GM19023 (cell line): ENCODE data around the gene KRT2.

Experiments used
- ATAC-seq: cut with Tn5 transposase; IDR thresholded peaks from one replicate; pipeline ENCODE4 v1.9.1; 2021; ENCODE audit warnings: mild to moderate bottlenecking, moderate library complexity; ENCODE audit not compliant: unreplicated experiment

The KRT2 gene

DNA sequence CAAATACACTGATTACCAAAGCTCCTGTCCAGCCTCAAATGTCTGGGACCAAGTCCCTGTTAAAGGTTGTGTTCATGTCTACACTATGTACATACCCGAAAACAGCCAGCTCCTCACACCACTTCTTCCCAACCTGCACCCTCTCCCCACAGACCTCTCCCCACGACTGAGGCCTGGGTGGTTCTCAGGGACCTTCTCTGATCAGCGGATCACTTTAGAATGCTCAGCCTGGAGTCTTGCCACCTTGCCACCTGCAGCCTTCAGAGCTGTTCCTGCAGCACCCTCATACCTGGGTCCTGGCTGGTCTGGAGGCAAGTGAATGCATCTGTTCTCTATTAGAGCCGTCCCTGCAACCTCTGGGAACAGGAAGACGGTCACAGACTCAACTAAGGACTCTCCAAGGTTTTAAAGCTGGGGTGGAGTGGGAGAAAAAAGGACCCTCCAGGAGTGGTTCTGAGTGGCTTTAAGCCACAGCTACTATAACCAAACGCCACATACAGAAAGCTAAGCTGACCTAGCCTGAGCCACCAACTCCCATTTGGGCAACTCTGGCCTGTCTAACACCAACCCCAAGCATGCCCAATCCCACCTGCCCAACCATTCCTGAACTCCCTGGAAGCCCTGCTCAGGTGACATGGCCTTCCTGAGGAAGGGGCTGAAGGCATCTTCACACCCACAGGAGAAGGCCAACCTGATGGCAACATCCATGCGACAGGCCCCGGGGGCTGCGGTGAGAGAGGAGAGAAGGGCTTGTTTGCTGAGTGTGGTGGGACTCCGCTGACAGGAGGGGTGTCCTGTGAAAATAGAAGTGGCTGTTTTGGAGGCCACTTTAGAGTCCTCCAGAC is 8.6 kb downstream of the KRT2 start:
- ATAC-seq, result no peak

DNA sequence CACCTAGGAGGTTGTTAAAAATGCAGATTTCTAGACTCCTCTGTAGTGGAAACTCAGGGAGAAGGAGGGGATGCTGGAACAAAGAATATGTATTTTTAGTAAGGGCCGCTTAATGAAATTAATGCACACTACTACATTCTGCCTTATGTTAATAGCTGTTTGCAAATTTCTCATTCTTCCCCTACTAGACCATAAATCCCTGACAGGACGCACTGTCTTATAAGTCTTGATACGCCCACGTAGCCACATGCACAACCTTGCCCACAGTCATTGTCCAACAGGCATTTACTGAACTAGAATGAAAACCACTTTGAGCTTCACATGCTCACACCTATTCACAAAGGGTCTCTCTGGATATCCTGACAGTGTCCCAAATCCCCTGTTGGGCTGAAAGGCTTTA is 10.5 kb downstream of the KRT2 start:
- ATAC-seq, result no peak

DNA sequence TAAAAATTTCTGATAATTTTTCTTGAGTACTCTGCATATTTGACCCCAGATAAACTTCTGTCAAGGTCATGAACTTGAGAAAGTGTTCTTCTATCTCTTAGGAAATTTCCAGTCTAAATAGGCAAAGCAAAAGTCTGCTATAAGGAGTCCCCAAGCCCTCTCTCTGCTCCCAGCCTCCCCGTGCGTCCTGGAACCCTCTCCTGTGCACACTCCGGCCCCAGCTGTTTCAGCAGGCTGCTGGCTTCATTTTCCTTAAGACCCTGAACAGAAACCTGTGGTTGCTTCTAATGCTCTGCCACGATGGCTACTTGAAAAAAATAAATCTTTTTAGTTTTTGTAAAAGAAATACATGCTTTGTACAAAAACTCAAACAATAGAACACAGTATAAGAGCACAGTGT is 14.7 kb downstream of the KRT2 start:
- no peak for ATAC-seq

DNA sequence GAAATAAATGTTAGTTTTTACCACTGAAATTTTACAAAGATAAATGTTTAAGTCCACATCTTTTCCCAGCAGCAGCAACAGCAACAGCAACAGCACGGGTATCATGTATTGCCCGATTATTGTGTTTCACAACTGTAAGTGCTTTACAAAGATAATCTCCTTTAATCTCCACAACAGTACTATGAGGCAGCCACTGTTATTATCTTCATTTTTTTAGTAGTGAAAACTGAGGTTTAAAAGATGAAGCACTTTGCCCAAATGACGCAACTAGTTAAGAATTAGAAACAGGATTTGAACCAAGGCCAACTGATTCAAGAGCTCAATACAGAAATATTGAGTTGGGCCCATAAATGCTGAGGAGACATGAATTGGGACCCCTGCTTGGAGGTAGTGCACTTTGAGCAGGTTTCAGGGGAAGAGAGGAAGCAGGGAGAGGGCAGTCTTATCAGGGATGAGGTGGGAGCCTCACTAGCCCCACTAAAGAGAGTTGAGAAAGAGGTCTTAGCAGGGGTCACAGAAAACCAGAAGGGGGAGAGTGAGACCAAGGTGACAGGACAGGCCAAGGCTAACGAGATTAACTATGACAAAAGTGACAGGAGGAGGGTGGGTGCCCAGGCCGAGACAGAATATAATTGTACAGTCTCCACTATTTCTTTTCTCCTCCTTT is 15.3 kb downstream of the KRT2 start:
- ATAC-seq, result no peak

DNA sequence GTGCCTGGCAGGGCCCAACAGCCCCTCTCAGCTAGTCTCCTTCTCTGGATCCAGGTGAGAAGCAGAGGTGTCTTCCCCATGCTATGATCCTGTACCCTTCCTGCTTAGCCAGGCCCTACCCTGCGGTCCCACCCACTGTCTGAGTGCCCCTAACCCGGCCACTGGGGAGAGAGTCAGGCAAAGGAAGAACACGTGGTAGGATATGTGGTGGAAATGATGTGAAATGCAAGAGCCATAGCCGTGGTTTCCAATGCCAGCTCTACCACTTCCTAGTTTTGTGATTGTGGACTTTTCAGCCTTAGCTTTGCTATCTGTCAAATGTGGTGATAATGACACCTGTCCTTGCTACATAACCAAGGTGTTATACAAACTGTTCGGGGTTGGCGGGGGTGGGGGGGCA is 15.8 kb downstream of the KRT2 start:
- no peak for ATAC-seq

DNA sequence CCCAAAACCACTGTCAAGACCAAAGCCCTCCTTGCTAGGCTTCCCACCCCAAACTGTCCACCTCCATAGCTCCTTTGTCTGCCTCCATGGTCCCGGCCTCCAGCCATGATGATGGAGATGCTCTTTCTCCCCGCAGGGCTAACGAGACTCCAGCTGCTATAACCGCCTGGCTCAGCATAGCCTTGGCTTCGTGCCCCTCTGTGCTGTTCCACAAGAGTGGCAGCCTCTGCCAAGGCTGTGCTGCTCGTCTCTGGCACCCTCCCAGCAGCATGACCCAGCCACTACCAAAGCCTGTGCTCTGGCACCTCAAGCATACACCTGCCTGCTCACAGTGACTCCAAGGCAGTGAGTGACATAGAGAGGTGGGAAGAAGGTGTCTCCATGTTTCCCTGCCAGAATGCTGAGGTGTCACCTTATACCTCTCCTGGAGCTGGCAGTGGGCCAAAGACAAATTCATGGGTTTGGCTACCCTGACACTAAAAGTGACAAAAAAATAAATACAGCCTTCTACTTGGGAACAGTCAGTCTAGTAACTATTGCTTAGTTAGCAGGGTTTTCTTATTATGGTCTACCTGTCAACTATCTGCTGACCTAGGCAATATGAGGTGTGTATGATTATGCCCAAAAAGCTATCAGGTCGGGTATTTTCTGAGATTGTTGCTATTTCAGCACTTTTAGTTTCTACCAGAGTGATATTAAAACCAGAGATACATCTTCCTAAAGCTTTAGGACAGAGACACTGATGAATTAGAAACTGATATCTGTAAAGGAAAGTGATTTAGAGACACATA is 17.6 kb downstream of the KRT2 start:
- ATAC-seq, result no peak

DNA sequence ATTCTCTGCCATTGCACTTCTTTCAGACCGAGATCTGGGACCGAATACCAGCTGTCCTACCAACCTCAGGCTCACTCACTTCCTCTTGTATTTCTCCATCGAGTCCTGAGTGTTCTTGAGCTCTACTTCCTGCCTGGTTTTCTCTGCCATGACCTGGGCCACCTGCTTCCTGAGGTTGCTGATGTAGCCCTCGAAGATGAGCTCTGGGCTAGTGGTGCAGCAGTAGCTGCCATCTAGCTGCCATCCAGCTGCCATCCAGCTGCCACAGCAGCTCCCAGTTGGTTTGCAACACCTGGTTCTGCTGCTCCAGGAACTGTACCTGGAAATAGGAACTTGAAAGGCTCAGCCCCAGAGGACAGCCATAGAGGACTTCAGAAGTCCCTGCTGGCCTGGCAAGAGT is 18.6 kb downstream of the KRT2 start:
- ATAC-seq, result no peak

DNA sequence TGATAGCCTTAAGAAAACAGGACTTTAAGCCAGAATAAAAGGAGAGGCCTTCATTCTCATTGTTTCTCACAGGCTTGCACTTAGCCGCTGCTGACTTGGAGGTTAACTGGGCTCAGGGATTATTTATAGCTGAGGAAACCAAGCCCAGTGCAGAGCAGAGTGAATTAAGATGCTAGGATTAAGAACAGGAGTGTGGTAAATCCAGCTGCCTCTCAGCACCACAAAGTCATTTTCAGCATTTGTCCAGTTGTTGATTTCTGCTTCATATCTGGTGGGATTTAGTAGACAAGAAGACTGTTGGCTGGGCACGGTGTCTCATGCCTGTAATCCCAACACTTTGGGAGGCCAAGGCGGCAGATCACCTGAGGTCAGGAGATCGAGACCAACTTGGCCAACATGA is 19.4 kb downstream of the KRT2 start:
- no peak for ATAC-seq

DNA sequence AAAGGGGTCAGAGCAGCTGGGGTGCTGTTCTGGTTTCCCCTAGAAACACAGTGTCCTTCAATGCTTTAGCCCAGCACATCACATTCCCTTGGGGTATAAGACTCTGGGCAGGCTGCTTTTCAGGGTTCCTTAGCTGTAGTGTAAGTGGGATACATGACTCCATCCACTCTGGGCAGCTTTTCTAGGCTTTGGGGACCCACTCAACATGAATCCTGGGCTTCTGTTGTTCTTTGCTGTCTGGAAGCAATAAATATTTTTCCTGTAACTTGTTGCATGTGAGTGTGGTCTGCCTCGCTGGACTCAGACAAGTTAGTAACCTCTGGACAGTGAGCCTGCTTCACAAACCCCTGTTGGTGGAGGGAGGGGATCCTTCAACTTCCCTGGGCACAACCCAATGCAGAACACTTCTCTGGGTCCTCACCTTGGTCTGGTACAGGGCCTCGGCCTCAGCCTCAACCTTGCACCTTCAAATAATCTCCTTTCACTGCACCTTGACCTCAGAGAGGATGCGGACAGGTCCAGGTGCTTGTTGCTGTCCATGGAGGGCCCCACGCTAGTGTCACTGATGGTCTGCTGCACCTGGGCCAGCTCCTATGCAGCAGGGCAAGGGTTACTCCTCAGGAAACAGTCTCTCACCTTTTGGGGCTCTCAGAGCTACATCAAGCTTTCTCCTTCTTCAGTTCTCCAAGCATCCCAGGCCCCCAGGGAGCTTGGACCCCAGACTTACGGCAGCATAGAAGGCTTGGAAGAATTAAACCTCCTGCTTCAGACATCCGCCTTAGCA is 20.1 kb downstream of the KRT2 start:
- ATAC-seq, result no peak

DNA sequence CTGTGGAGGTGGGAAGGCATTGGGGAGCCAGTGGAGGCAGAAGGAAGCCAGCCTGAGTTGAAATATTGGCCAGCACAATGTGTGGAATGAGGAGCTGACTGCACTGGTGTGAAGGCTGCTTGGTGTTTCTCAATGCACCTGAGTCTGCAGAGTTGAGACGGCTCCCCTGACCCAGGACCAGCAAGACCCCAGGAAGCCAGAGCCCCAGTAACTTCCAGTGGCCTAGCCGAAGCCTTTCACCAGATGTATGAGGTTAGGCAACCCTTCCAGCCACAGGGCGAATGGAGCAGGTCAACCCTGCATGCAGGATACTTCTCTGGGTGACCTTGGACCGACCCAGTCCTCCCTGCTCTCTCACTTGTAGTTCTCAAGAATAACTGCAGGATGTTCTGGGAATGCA is 20.7 kb downstream of the KRT2 start:
- ATAC-seq, result no peak

DNA sequence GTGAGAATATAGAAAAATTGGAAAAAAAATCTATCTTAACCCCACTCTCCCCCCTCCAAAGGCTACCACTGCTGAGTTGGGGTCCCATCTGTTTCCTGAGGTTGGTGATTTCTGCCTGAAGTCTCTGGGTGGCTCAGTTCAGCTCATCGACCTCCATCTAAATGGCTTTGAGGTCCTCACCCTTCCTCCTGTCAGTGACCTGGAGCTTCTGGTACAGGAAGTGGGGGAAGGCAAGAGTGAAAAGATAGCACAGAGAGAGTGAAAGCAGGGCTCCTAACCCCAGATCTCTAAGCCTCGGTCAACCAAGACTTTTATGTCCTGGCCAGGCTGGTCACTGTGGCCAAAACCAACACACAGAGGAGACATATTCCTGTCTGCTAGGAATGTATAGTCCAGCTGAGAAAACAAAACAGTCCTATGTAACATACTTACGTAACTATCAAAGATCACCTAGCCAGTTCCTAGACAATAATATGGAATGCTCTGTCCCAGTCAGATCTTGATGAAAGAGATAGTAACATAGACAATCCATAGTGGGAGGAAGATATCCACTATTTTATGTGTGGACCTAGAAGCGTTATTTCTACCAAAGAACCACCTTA is 21.3 kb downstream of the KRT2 start:
- ATAC-seq, result no peak

DNA sequence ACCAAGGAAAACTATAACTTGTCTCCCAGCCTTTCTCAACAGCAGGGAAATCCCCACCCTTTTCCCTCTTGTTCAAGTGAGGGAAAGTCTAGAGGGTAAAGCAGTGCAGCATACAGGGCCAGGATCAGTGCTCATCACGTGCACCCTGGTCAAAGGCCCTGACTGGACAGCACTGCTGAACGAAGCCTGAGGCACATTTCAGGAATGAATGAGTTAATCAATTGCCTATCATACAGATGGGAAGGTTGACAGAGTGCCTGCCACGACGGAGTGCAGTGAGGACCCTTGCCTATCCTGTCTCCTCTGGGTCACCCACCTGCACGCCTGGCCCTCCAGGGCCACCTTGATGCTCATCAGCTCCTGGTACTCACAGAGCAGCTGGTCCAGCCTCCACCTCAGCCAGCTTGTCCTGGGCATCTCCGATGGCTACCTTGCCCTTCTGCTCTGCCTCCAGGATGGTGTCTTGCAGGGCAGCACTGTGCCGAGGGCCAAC is 22.0 kb downstream of the KRT2 start:
- no peak for ATAC-seq

DNA sequence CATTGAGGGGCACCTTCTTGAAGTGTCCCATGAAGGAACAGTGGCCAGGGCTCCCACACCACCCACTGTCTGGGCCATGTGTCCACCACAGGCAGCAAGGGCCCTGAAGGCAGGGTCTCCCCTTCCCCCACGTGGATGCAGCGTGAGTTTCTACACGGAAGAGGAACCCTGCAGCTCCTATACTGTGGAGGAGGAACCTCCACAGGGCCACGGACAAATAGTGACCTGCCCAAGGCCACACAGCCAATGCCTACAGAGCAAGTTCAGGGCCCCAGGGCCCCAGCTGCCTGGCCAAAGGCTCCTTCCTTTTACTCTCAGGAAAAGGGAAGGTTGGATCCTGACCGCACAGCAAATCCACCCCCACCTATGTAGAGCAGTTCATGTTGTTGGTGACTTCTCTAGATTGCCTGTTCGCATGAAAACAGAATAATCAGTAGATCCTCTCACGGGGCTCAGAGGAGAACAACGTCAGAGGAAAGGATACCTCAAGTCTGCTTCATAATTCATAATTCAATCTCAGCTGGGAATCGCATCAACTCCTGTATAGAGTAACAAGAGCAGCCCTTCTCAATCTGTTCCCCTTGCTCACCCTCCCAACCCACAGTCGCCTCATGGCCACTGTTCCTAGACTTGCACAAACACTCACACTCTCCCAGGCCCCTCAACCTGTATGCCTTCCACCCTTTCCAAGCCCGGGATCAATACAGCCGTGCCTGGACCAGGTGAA is 22.6 kb downstream of the KRT2 start:
- ATAC-seq, result no peak

DNA sequence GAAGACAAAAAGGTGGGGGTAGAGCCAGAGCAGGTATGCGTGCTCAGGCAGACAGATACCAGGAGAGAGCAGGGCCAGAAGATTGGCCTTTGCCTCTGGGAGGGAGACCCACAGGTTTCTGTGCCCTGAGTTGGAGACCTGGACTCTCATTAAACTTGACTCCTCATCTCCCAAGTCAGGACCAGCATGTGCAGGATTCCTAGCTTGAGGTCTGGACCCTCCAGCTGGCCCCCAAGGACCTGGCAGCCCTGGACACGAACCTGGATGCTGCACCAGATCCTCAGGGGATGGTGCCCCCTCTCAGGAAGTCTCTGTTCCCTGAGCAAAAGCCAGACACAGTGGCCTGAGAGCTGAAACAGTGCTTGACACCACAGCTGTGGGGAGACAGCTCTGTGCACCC is 23.2 kb downstream of the KRT2 start:
- no peak for ATAC-seq

DNA sequence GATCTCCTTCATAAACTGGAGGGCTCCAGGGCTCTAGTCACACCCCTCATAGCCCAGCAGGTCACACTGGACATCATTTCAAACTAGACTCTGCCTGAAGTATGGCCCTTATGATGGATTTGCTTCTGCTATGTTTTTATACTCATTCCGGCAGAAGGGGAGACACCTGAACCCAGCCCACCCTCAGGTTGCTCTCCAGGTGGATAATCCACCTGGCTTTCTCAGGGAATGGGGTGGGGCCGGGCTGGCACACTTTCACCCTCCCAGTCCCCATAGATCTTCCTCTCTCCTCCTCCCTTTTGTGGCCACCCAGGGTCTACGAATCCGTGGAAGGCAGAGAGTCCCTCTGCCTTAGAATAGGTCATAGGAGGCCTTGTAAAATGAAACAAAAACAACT is 23.9 kb downstream of the KRT2 start:
- no peak for ATAC-seq

DNA sequence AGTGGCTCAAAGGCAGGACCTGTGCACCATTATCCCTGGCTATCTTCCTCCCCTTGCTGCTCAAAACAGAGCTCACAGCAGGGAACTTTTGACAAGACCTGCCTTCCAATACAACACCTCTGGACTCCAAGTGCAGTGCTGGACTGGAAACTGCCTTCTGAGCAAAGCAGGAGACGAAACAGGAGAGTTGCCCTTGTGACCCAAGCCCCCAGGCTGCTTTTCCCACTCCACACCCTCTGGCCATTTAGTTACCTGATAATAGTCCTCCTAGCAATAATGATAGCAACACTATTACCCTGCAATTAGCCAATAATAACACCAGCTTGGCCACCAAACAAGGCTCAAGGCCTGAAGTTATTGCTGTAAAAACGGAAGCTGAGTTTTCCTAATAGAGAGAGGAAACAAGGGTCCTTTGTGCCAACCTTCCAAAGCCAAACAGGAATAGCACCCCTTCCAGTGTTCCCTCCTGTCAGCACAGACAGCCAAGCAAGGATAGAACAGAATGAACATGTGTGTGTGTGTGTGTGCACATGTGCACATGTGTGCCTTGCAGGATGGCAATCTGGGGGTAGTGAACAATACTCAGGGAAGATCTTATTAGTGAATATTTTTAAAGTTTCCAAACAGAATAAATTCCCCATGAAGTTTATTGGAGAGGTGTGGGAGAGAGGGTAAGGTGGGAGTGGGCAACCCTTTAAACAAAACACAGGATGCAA is 24.5 kb downstream of the KRT2 start:
- ATAC-seq, result no peak

DNA sequence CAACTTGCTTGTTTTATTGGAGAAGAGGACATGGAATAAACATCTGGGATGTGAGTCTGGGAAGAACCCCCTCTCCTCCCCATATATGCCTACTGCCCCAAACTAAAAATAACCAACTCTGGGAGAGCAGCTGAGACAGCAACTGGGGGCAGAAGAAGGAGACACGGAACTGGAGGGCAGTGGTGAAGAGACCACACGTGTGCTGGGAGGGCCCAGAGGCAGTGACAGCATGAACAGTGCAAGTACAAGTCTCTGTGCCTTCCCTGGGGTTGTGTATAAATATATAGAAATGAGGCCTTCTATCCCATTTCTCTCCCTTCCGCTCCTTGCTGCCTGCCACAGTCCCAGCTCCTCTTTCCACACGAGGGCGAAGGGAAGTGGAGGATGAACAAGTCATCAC is 29.7 kb downstream of the KRT2 start:
- no peak for ATAC-seq

DNA sequence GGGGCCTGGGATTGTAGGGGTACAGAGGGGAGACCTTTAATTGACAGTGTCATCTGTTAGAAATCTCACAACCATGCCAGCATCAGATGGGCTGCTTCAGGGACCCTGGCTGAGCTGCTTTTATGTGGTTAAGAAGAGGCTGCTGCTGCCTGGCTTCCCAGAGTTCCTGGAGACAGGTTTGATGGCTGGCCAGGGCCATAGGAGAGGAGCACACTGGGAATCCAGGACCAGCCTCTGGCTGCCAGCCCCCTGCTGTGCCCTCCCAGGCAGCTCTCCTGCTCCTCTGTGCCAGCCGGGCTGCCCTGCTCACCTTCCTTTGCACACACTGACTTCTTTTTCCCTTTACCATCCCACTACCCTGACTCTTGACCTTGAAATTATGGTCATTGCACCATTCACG is 33.1 kb downstream of the KRT2 start:
- ATAC-seq, result no peak

DNA sequence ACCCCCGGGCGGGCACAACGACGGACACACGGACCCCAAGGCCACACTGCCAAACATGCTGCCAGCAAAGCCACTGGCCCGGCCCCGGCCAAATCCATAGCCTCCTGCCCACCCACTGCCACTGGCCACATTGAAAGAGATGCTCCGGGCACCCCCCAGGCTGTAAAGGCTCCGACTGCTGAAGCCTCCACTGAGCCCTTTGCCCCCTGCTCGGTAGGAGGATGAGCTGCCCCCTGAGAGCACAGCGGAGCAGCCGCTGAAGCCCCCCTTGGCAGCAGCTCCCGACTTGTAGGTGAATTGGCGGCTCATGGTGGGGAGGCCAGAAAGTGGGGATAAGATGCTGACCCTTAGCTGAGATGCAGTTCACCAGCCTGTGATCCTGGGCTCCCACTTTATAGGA is 33.8 kb downstream of the KRT2 start, which contains the start of gene KRT73:
KRT73 (minus strand) TSS at position 344 of the 400 bp plus-strand sequence; CDS start at position 309, 35 bp downstream.
- ATAC-seq, result no peak
